GM19468 (cell line): ENCODE data around the gene GUCA1A.

Source experiments
- ATAC-seq: cut with Tn5 transposase; IDR thresholded peaks from one replicate; pipeline ENCODE4 v1.9.1; 2021; ENCODE audit warnings: mild to moderate bottlenecking, moderate library complexity, moderate number of reproducible peaks; ENCODE audit not compliant: unreplicated experiment; ENCODE audit errors: extremely low read depth

GUCA1A gene

GRCh38 chr6:42173101-42173500 is at the start of gene GUCA1A:
TSS of gene GUCA1A (plus strand) at chr6:42173364. CDS start at chr6:42173614, 250 bp downstream.
- no peak for ATAC-seq

- ATAC-seq = no peak
These were observed 49.6 kb upstream of the GUCA1A start for GRCh38 chr6:42123379-42124103.

GRCh38 chr6:42124223-42124836 is 48.8 kb upstream of the GUCA1A start:
- ATAC-seq = no peak

- ATAC-seq = no peak
These were observed 47.9 kb upstream of the GUCA1A start for GRCh38 chr6:42125231-42125630.

- ATAC-seq = no peak
These were observed 47.5 kb upstream of the GUCA1A start for GRCh38 chr6:42125663-42126062.

- ATAC-seq = no peak
These were observed 44.5 kb upstream of the GUCA1A start for GRCh38 chr6:42128460-42129359.

GRCh38 chr6:42129360-42129676 is 43.8 kb upstream of the GUCA1A start:
- ATAC-seq = no peak

GRCh38 chr6:42131531-42131930 is 41.6 kb upstream of the GUCA1A start:
- no peak for ATAC-seq

GRCh38 chr6:42133926-42134325 is 39.2 kb upstream of the GUCA1A start:
- ATAC-seq = no peak

GRCh38 chr6:42135161-42135560 is 38.0 kb upstream of the GUCA1A start:
- no peak for ATAC-seq

- ATAC-seq = no peak
These were observed 37.4 kb upstream of the GUCA1A start for GRCh38 chr6:42135722-42136121.

GRCh38 chr6:42136508-42137193 is 36.5 kb upstream of the GUCA1A start:
- ATAC-seq = no peak

- no peak for ATAC-seq
These were observed 35.9 kb upstream of the GUCA1A start for GRCh38 chr6:42137194-42137753.

- no peak for ATAC-seq
These were observed 35.0 kb upstream of the GUCA1A start for GRCh38 chr6:42138190-42138589.

GRCh38 chr6:42138630-42139619 is 34.2 kb upstream of the GUCA1A start:
- no peak for ATAC-seq

- no peak for ATAC-seq
These were observed 33.1 kb upstream of the GUCA1A start for GRCh38 chr6:42140032-42140431.

GRCh38 chr6:42140756-42141602 is 32.2 kb upstream of the GUCA1A start:
- no peak for ATAC-seq

GRCh38 chr6:42141603-42142117 is 31.5 kb upstream of the GUCA1A start:
- ATAC-seq = no peak
